PFSK-1 (cell line): Measurements from ENCODE around the gene KIRREL3.

Experiments
- POLR2AphosphoS5 ChIP-seq: IDR thresholded peaks from 2 replicates; pipeline ENCODE4 v1.6.1; 2012; ENCODE audit warnings: low read depth, mild to moderate bottlenecking, control low read depth, low read length, moderate library complexity
- TAF1 ChIP-seq: IDR thresholded peaks from 2 replicates; pipeline ENCODE4 v1.6.1; 2012; ENCODE audit warnings: low read length, control low read depth, borderline replicate concordance; ENCODE audit not compliant: insufficient read depth
- TF ChIP-seq, protein P1 (sequence below), 2 experiments: IDR thresholded peaks; 2 replicates each; pipeline versions ENCODE4 v1.6.1 to v1.8.0; 2011 to 2012; ENCODE audit warnings: low read depth in 2 of 2, low read length in 2 of 2, control low read depth in 1 of 2, inconsistent platforms in 1 of 2, mild to moderate bottlenecking in 1 of 2, moderate library complexity in 1 of 2; ENCODE audit not compliant: insufficient read depth in 1 of 2

DNA sequence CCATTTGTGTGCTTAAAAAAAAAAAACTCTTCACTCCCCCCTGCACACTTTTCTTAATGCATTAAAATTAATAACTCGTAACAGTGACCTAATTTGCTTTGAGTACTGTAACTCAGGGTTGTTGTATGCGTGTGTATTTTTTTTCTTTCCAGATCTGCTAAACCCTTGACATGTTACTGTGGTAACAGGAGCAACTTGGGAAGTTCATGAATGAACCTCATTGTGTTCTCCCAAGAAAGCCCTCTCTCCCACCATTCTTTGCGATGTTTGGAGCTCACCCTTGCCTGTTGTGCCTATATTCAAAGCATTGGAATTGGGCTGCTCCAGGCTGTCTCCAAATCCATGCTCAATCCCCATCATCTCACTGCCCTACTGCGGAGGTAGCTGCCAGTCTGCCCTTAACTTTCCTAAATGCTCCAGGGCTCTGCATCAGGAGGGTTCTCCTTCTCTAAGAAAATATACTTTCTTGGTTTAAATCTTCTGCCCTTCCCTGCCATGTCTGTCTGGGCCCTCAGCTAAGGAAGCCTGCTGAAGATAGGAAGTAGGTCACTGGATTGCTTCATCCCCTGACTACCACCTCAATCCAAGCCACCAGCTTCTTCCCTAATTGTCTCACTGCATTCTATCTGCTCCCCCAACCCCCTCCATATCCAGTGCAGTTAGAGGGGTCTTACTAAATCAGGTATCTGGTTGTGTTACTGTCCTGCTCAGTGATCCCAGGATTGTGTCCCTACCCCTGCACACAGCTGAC is 70.3 kb downstream of the KIRREL3 start:
- TF ChIP-seq TAF1 (no peak), POLR2AphosphoS5 (no peak)
- TF ChIP-seq, protein P1, sequence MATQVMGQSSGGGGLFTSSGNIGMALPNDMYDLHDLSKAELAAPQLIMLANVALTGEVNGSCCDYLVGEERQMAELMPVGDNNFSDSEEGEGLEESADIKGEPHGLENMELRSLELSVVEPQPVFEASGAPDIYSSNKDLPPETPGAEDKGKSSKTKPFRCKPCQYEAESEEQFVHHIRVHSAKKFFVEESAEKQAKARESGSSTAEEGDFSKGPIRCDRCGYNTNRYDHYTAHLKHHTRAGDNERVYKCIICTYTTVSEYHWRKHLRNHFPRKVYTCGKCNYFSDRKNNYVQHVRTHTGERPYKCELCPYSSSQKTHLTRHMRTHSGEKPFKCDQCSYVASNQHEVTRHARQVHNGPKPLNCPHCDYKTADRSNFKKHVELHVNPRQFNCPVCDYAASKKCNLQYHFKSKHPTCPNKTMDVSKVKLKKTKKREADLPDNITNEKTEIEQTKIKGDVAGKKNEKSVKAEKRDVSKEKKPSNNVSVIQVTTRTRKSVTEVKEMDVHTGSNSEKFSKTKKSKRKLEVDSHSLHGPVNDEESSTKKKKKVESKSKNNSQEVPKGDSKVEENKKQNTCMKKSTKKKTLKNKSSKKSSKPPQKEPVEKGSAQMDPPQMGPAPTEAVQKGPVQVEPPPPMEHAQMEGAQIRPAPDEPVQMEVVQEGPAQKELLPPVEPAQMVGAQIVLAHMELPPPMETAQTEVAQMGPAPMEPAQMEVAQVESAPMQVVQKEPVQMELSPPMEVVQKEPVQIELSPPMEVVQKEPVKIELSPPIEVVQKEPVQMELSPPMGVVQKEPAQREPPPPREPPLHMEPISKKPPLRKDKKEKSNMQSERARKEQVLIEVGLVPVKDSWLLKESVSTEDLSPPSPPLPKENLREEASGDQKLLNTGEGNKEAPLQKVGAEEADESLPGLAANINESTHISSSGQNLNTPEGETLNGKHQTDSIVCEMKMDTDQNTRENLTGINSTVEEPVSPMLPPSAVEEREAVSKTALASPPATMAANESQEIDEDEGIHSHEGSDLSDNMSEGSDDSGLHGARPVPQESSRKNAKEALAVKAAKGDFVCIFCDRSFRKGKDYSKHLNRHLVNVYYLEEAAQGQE (IDR thresholded peaks at IDR 0.05; ENCODE audit: insufficient read depth in 1 of 2, low read depth in 2 of 2, low read length in 2 of 2): no peak
